SK-N-MC (cell line): ENCODE data around the gene LRP3.

Experiments used
- DNase-seq: peaks from one replicate; pipeline ENCODE4 v3.0.0-alpha.2; 2011; ENCODE audit warnings: low read depth, low spot score
- H3K27ac ChIP-seq: fragments of 200-600 bp; sonication (generic); 2 replicates; pipeline ENCODE4 v1.5.1; 2016; ENCODE audit warnings: mixed run types
- H3K36me3 ChIP-seq: fragments of 200-600 bp; sonication (generic); 2 replicates; pipeline ENCODE4 v1.6.1; 2017; ENCODE audit warnings: antibody characterized with exemption, low read length, mixed read lengths; ENCODE audit not compliant: insufficient read depth
- H3K4me3 ChIP-seq: fragments of 200-600 bp; sonication (generic); 2 replicates; pipeline ENCODE4 v1.5.1; 2016
- H3K9ac ChIP-seq: fragments of 200-600 bp; sonication (generic); 2 replicates; pipeline ENCODE4 v1.8.0; 2017; ENCODE audit warnings: mixed run types, mixed read lengths; ENCODE audit not compliant: insufficient read length
- H3K9me3 ChIP-seq: fragments of 200-600 bp; sonication (generic); 2 replicates; pipeline ENCODE4 v1.6.1; 2017; ENCODE audit warnings: low read depth, mild to moderate bottlenecking, antibody characterized with exemption, low read length, moderate library complexity, mixed read lengths
- EZH2 ChIP-seq: fragments of 200-600 bp; sonication (generic); IDR thresholded peaks from one replicate; pipeline ENCODE4 v1.6.1; 2017; ENCODE audit warnings: antibody characterized with exemption
- FOXP2 ChIP-seq: optimal IDR thresholded peaks from 2 replicates; pipeline ENCODE3; 2011; ENCODE audit warnings: mild to moderate bottlenecking, moderate library complexity; ENCODE audit not compliant: insufficient read depth; ENCODE audit errors: extremely low read length, control extremely low read depth
- POLR2AphosphoS5 ChIP-seq: IDR thresholded peaks from 2 replicates; pipeline ENCODE4 v1.6.1; 2012; ENCODE audit warnings: mild to moderate bottlenecking, low read depth, low read length, borderline replicate concordance

LRP3 gene

DNA sequence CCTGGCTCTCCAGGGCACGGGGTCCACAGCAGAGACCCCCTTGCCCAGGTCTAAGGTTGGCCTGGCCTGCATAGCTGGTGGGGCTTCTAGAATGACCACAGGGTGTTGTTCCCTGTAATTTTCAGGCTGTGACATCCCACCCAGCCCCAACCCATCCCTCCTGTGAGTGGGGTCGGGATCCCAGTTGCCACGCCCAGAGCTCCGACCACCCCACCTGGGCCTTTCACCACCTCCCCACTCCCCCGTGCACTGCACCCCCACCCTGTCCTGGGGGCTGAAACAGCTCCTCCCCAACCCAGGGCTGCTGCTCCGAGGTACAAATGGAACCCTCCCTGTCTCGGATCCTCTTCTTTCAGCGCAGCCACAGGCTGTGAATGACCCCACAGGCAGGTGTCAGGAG is 40.0 kb downstream of the LRP3 start:
- DNase-seq: no peak

DNA sequence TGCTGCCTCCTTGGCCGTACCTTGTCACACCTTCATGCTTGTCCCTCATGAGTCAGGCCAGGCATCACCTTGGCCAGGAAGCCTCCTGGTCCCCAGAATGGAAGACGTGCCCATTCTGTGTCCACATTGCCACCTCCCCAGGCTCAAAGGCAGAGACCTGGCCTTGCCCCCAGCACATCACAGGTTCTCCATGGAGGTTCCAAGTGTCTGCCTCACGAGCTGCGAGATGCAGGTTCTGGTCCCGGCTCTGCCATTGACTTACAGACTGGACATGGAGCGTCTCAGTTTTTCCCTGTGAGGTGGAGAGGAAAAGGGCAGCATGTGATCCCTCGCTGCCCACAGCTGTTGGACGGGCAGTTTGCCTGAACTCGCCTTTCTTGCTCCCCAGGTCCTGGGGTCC is 40.6 kb downstream of the LRP3 start:
- Histone ChIP-seq H3K4me3 (no peak overlapping the region), H3K27ac (no peak overlapping the region), H3K9me3 (no peaks in the 10 kb centered on the region), H3K36me3 (no peaks in the 10 kb centered on the region), H3K9ac (no peak overlapping the region)
- DNase-seq: no peak
- TF ChIP-seq FOXP2: no peak
- TF ChIP-seq POLR2AphosphoS5: no peak
- TF ChIP-seq EZH2: no peak

More for the DNA sequence above, 40.0 kb downstream of the LRP3 start:
- TF ChIP-seq POLR2AphosphoS5: no peak
- no peak for TF ChIP-seq FOXP2
- TF ChIP-seq EZH2: no peak
- H3K36me3 ChIP-seq: no peaks in the 10 kb centered on the region
- no peak overlapping the region for H3K27ac ChIP-seq
- no peaks in the 10 kb centered on the region for H3K9me3 ChIP-seq
- no peak overlapping the region for H3K9ac ChIP-seq
- no peak overlapping the region for H3K4me3 ChIP-seq

DNA sequence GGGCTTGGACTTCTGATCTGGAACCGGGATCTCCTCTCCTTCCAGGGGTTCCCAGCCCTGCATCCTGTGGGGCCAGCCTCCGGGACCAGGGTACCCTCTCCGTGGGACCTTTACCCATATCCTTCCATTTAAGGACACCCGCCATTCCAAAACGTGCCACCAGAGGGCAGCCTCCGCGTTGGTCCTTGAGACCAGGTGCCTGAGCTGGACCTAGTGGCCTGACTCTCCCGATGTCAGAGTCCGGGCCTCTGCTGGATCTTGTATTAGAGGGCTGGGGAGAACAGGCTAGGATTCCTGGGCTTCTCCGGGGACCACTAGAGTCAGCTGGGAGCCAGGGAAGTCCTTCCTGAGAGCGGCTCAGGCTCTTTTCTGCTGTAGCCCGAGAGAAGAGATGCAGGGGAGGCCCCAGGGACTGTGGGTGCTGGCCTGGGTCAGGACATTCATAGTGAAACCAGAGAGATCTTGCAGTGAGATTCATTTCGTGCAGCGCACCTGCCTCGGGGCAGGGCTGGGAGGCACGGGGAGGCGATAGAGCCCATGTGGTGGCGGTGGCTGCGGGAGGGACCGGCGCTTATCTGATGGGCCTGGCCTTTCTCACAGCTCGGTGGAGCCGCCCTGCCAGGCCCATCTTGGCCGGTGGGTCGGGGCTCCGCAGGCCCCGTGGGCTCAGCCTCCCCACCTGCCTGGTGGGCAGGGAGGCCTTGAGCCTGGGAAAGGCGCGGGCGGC is 41.3 kb downstream of the LRP3 start:
- H3K9ac ChIP-seq: no peak overlapping the region
- peak; percentile 6 for DNase-seq
- no peak overlapping the region for H3K4me3 ChIP-seq
- no peak overlapping the region for H3K27ac ChIP-seq
- no peak for TF ChIP-seq POLR2AphosphoS5
- no peak for TF ChIP-seq EZH2
- TF ChIP-seq FOXP2: no peak
- H3K36me3 ChIP-seq: no peaks in the 10 kb centered on the region
- H3K9me3 ChIP-seq: no peaks in the 10 kb centered on the region

DNA sequence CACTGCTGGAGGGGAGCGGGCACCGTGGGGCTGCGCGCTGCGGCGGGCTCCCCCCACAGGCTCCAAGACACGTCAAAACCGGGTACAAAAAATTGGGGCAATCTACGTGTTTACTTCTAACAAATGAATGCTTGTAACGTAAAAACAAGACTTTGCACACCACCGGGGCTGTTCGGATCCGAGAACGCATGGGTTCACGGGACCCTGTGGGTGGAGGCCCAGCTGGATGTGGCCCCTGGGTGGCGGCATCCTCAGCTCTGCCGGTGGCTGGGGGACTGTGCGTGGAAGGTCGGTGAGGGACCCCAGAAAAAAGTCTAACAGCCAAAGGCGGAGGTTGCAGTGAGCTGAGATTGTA is 41.8 kb downstream of the LRP3 start:
- Histone ChIP-seq H3K4me3 (no peak overlapping the region), H3K27ac (no peak overlapping the region), H3K36me3 (no peaks in the 10 kb centered on the region), H3K9ac (no peak overlapping the region), H3K9me3 (no peaks in the 10 kb centered on the region)
- no peak for DNase-seq
- no peak for TF ChIP-seq FOXP2
- TF ChIP-seq EZH2: no peak
- TF ChIP-seq POLR2AphosphoS5: no peak

DNA sequence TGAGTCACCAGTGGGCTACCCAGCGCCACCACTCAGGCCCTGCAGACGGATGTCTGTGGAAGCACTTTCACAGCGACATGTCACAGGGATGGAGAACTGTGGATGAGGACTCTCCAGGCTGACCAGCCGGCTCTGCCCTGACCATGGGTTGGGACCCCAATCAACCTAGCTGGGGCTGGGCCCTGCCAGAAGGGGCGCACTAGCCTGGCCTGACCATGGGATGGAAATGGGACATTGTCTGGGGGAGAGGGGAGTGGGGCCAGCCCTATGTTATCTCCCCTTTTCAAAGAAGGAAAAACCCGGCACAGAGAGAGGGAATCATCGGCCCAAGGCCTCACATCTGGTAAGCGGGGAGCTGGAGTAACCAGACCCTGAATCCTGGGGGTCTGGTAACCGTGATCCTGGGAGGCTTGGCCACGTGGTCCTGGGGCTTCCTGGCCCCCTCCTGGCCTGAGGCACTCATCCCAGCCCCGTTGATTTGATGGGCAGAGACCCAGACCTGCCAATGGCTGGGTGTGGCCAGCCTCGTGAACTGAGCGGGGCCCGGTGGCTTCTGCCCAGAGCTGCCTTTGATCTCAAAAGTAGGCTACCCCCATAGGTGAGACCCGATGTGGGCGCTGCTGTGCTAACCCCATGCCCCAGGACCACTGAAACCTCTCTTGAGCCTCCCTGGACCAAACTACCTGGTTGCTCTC is 42.7 kb downstream of the LRP3 start:
- no peak overlapping the region for H3K4me3 ChIP-seq
- DNase-seq: no peak
- H3K36me3 ChIP-seq: no peaks in the 10 kb centered on the region
- H3K9ac ChIP-seq: no peak overlapping the region
- H3K9me3 ChIP-seq: no peaks in the 10 kb centered on the region
- no peak overlapping the region for H3K27ac ChIP-seq
- no peak for TF ChIP-seq EZH2
- TF ChIP-seq POLR2AphosphoS5: no peak
- no peak for TF ChIP-seq FOXP2

DNA sequence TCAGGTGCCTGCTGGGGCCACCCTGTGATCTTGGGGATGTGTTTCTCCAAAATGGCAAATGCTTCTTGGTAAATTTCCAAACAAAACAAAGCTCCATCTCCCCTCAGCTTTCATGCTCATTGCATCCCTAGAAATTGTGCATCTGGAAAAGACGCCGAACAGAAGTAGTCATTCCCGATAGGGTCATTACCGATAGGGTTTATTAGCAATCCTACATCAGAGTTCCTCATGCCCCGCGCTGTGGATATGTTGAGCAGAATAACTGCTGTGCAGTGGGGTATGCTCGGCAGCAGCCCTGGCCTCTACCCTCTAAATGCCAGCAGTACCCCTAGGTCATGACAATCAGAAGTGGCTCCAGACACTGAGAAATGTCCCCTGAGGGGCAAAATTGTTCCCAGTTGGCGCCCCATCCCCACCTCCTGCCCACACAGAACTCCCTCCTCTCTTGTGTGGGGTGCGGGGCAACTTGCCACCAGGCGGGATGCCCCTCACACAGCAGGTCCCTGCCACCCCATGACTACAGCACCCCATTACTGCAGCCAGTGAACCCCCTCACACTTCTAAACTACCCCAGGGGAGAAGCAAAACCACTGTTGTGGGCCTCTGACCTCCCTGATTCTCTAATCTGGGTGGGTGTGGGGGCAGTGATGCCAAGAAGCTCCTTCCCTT is 44.5 kb downstream of the LRP3 start:
- Histone ChIP-seq H3K9me3 (no peaks in the 10 kb centered on the region), H3K36me3 (no peaks in the 10 kb centered on the region), H3K4me3 (no peak overlapping the region), H3K9ac (no peak overlapping the region), H3K27ac (no peak overlapping the region)
- no peak for DNase-seq
- no peak for TF ChIP-seq POLR2AphosphoS5
- TF ChIP-seq EZH2: no peak
- TF ChIP-seq FOXP2: no peak

DNA sequence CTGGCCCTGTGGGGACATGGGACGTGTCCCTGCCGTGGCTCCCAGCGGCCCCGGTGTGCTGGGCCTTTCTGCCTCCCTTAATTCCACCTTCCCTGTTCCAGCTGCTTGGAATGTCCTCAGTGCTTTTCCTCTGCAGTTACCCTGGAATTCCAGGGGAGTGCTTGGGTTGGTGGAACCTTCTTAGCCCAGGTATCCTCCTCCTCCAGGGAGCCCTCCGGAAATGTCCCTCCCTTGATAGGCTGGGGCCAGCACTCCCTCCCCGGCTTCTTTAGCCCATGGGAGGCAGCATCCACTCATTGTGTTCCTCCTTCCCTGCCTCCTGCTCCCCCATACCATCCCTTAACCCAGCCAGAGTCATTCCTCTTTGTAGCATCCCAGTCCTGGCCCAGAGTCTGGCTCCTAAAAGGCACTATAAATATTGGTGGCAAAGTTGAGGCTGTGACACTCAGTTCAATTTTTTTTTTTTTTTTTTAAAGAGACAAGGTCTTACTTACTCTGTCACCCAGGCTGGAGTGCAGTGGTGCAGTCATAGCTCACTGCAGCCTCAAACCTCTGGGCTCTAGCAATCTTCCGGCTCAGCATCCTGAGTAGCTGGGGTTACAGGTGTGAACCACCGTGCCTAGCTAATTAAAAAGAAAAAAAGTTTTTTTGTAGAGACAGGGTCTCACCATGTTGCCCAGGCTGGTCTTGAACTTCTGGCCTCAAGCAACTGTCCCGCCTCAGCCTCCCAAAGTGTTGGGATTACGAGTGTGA is 45.3 kb downstream of the LRP3 start:
- no peak for TF ChIP-seq FOXP2
- TF ChIP-seq EZH2: no peak
- TF ChIP-seq POLR2AphosphoS5: no peak
- DNase-seq: no peak
- no peaks in the 10 kb centered on the region for H3K9me3 ChIP-seq
- no peak overlapping the region for H3K9ac ChIP-seq
- H3K27ac ChIP-seq: no peak overlapping the region
- H3K36me3 ChIP-seq: no peaks in the 10 kb centered on the region
- no peak overlapping the region for H3K4me3 ChIP-seq

DNA sequence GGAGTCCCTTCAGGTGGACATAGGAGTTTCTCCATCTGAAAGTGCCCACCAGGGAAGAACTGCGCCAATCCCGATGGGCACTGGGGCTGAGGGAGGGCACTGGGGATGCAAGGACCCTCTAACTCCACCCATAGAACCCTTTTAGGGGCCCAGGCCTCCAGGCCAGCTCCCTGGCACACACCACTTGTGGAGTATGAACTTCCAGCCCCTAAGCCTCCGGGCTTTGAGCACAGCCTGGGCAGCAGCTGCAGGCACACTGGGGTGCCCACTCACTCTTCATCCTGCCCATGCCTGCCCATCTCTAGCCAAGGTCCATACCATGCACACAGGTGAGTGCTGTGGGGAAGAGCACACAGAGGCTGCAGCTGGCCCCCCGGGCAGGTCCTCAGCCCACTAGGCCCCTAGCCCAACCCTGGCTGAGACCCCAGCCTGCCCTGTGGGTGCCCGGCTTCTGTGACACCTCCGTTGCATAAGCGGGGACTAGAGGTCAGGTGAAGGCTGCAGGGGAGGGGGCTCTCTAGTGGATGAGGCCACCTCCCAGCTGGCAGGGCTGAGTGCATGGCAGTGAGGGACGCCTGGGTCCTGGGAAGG is 46.1 kb downstream of the LRP3 start:
- DNase-seq: no peak
- TF ChIP-seq EZH2: no peak
- TF ChIP-seq FOXP2: no peak
- no peak for TF ChIP-seq POLR2AphosphoS5

DNA sequence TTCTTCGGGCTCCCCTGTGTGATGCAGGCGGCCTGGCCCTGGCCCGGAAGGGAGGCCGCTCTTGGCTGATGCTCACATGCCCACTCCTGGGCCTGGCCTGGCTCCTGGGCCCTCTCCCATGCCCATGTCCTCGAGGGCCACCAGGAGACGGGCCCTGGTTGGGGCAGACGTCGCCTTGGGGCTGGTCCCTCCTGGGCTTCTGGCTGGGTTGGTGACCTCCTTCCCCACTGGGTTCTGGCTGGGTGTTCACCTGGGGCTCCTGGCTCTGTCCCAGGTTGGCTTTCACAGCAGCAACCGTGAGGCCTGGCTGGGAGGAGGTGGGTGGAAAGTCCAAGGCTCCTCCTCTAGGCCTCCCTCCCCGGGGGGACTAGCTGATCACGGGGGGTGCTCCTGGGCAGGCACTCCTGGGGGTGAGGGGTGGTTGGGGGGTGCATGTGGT is 47.0 kb downstream of the LRP3 start:
- no peak for DNase-seq
- Histone ChIP-seq H3K4me3 (no peak overlapping the region), H3K9me3 (no peaks in the 10 kb centered on the region), H3K9ac (no peak overlapping the region), H3K36me3 (no peaks in the 10 kb centered on the region), H3K27ac (no peak overlapping the region)
- TF ChIP-seq EZH2 (no peak), POLR2AphosphoS5 (no peak), FOXP2 (no peak)

More for the DNA sequence above, 46.1 kb downstream of the LRP3 start:
- Histone ChIP-seq H3K9ac (no peak overlapping the region), H3K9me3 (no peaks in the 10 kb centered on the region), H3K4me3 (no peak overlapping the region), H3K27ac (no peak overlapping the region), H3K36me3 (no peaks in the 10 kb centered on the region)
